KOPT-K1 (cell line): ENCODE data around the gene ITGA1.
"Not testable (repeated sequence)": the region's sequence is repeated elsewhere in the genome, so short reads cannot be mapped to it uniquely, and the experiment has no call there.

Source experiments
- H3K27ac ChIP-seq: fragments of 200-600 bp; sonication (generic); 2 replicates; pipeline ENCODE4 v1.5.1; 2016; ENCODE audit warnings: antibody characterized with exemption, mild to moderate bottlenecking, low read depth, low read length; ENCODE audit not compliant: poor library complexity, severe bottlenecking
- H3K36me3 ChIP-seq: fragments of 200-600 bp; sonication (generic); 2 replicates; pipeline ENCODE4 v1.5.1; 2017; ENCODE audit warnings: antibody characterized with exemption, mild to moderate bottlenecking, low read length, moderate library complexity; ENCODE audit not compliant: insufficient read depth
- H3K9me3 ChIP-seq: fragments of 200-600 bp; sonication (generic); 2 replicates; pipeline ENCODE4 v1.5.1; 2017; ENCODE audit warnings: antibody characterized with exemption, low read length, mild to moderate bottlenecking; ENCODE audit not compliant: insufficient read depth, poor library complexity, severe bottlenecking

The ITGA1 gene

DNA sequence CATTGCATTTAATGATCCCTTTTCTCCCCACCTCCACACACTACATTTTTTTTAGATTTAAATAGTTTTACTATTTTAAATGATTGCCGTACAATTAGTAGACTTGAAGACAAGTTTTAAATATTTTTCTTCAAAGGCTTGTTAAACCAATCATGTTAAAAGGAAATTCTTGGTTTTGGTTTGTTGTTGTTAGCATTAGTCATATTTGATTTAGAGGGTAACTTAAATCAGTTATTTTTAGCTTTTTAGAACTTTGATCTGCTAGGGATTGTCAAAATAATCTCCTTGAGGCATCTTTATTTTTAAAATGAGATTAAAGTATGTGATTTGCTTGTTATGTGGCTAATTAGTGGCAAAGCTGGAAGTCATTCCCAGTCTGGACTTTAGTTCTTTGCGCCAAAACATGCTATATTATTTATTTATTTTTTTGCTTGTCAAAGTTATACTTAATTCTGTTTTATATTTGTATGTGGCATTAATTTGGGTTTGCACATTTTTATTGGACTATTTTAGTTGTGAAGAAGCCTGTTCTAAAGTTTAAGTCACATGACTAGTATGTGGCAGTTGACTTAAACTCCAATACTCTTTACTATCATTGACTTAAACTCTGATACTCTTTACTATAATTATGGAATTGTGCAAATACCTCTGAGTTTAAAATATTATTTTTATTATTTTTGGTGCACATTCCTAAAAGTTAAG, 14.7 kb downstream of the ITGA1 start:
- Histone ChIP-seq H3K36me3 (peaks cover 60% of the 10 kb centered on the region), H3K27ac (peak overlapping the region; percentile 86), H3K9me3 (no peaks in the 10 kb centered on the region)

DNA sequence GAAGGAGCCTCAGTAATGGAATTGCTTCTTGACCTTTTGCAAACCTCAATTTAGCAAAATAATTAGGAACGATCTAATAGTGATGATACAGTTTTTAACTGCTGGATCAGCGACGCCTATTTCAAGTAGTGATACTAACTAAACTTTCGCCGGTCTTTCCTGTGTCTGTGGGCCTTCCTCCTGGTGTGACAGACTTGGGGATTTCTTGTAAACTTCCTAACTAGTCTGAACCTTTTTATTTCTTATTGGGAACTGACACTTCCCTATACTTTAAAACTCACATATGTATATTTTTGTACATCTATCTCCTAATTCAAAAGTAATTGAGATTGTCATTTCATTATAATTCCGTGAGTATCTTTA, 15.2 kb downstream of the ITGA1 start:
- H3K9me3 ChIP-seq = no peaks in the 10 kb centered on the region
- peak overlapping the region; percentile 29 for H3K27ac ChIP-seq
- H3K36me3 ChIP-seq = peaks cover 60% of the 10 kb centered on the region

DNA sequence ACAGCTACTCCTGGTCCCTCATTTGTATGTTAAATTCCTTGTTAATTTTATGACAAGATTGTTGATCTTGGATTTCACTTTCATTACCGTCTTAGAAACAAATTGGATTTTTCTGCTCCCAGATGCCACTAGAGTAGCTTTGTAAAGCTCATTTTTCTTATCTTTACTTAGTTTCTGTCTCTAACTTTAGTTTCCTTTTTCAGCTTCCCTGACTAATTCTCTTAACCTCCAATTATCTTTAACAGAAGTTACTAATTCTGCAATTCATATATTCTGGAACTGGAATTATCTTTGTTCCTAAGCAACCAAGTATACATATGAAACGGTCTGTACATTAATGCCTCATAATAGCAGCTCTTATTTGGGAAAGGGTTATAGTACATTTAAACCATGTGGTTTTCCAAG, 16.7 kb downstream of the ITGA1 start:
- no peak overlapping the region for H3K27ac ChIP-seq
- no peaks in the 10 kb centered on the region for H3K9me3 ChIP-seq
- peaks cover 60% of the 10 kb centered on the region for H3K36me3 ChIP-seq

DNA sequence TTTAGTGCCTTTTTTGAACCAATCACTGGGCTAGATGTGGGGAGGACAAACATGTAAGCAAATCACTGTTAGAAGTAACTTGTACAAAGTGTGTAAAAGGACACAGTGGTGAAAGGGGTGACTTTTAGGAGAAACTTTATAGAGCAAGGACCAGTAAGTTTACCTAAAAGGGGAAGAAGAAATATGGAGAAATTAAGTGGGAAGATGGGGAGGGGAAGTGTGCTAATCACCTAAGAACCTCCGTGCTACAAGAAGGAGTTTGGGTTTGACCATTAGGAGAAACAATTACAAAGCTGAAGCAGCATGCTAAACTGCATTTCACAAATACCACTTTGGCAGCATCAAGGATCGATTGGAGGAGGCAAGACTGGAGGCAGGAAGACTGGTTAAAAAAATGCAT, 17.3 kb downstream of the ITGA1 start:
- no peak overlapping the region for H3K27ac ChIP-seq
- peaks cover 60% of the 10 kb centered on the region for H3K36me3 ChIP-seq
- no peaks in the 10 kb centered on the region for H3K9me3 ChIP-seq

DNA sequence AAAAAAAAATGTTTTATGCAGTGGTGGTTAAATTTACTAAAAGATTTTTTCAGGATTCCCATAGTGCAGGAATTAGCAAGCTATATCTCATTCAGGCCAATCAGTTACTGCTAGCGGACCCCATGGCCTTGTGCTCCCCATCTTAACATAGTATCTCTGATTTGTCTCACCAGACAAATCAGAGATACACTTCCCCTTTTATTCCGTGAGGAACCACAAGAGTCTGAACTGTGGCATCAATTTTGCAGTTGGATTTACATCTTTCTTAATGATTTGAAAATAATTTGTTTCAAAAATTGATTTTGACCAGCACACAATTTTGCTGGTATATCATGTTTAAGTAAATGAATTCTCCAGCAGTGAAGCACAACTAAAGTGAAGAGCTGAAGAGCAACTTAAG, 17.9 kb downstream of the ITGA1 start:
- H3K36me3 ChIP-seq = peaks cover 60% of the 10 kb centered on the region
- no peaks in the 10 kb centered on the region for H3K9me3 ChIP-seq
- H3K27ac ChIP-seq = no peak overlapping the region

DNA sequence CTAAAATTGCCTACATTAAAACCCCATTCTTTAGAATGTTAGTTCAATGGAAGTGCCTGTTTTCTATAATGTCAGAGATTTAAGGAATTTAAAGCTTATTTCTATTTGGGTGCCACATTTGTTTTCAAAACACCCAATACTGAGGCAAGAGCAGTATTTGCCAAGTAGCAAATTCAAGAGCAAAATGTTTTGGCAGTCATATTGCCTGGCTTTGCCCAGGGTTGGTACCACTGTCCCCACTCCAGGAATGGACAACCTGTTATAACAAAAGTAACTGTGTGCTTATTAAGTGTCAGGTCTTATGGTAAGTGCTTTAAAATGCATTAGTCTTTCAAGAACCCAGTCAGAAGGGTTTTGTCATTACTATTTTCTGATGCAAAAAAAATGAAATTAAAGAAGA, 19.3 kb downstream of the ITGA1 start:
- peaks cover 46% of the 10 kb centered on the region for H3K36me3 ChIP-seq
- no peaks in the 10 kb centered on the region for H3K9me3 ChIP-seq
- no peak overlapping the region for H3K27ac ChIP-seq

DNA sequence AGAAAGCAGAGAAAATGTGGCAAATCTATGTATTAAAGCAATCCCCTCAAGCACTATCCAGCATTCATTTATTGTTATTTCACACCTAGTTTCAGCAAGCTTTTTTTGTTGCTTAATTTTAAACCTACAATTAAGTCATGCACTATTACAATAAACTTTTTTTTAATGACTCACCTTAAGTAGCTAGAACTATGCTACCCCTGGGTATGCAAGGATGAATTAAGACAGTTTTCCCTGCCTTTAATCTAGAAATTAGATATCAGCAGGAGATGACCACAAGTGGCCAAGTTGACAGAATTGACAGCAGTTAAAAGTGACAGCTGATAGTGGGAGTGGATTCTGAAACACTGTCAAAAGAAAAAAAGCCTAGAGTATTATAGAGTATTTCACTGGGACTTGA, 20.0 kb downstream of the ITGA1 start:
- Histone ChIP-seq H3K27ac (no peak overlapping the region), H3K9me3 (no peaks in the 10 kb centered on the region), H3K36me3 (peaks cover 39% of the 10 kb centered on the region)

DNA sequence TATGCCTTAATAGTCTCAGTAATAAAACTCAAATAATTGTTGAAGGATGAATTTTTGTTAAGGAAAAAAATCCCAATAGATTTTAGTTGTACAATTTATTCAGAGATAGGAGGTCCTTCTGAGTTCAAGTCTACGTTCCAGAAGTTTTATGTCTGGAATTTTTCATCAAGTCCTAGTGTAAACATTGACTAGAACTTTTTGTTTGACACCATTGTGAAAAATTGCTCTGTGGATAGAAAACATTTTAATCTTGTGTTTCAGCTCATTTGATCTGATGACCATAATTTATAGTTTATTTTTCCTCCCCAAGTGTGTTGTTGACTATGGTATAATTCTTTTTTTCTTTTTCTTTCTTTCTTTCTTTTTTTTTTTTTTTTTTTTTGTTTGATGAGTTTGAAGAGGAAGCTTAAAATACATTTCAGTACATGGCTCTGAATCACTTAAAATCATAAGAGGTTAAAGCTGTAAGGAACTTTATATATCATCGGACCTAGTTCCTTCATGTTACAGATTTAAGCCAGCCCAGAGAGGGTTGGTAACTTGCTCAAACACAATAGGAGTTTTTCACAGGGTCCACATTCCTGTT, 20.7 kb downstream of the ITGA1 start:
- Histone ChIP-seq H3K27ac (no peak overlapping the region), H3K36me3 (peaks cover 33% of the 10 kb centered on the region), H3K9me3 (no peaks in the 10 kb centered on the region)

DNA sequence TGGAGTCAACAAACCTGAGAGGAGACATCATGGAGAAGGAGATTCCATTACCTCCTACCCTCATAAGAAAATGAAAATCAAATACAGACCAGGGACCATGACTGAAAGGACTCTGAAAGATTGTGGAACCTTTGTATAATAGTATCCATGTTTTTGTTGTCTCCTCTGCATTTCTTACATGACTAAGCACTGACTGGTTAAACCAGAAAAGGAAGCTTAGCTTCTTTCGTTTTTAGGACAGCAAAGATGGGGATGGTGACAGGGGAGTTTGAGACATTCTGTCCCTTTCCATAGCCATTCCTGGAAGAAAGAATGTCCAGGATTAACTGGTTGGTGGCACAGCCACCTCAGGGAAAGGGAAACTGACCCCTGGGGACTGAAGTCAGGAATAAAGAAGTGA, 22.2 kb downstream of the ITGA1 start:
- no peaks in the 10 kb centered on the region for H3K9me3 ChIP-seq
- no peak overlapping the region for H3K27ac ChIP-seq
- H3K36me3 ChIP-seq = peaks cover 19% of the 10 kb centered on the region

DNA sequence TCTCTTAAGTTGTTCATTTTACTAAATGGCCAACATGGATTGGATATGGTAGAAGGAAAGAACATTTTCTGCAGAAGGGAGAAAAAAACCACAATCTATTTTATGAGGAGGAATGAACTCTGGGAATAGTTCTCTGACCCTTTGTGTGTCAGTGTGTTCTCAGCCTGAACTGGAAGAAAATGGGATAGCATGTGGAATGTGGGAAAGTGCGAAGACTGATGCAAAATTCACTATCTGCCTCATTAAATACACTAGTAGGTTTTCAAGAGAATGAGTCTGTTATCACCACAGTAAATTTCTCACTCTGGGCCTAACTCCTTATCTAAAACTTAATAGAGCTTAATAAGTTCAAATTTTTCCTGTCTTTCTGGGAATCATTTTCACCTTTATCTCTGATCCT, 22.7 kb downstream of the ITGA1 start:
- H3K27ac ChIP-seq = no peak overlapping the region
- H3K9me3 ChIP-seq = no peaks in the 10 kb centered on the region
- H3K36me3 ChIP-seq = peaks cover 13% of the 10 kb centered on the region

DNA sequence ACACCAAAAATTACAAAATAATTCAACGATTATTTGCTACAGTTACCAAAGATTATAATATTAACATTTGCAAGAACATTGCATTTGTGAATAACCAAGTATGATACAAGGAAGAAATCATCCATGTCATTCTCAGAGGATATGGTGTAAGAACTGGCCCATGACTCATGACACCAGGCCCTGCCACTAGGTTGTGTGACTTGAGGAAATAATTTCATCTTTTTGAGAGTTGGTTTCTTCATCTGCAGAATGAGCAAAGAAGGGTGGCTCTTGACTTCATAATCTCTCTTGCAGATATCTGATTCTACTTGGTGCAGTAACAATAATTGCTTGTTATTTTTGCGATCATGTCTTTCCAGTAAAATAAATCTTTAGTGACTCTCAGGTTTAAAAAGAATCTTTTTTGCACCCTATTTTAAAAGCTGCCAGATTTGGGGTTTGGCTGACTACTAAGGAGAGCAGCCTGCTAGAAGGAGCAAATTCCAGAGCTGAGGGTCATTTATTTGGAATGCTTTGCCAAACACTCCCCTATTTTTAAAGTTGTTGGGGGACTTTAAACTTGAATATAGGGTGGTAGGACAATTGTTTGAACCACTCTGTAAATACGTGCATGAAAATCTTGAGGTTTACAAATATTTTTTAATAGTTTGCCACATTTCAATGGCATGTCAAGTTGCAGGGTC, 23.5 kb downstream of the ITGA1 start:
- H3K27ac ChIP-seq = no peak overlapping the region
- peaks cover 5% of the 10 kb centered on the region for H3K9me3 ChIP-seq
- H3K36me3 ChIP-seq = peaks cover 5% of the 10 kb centered on the region

DNA sequence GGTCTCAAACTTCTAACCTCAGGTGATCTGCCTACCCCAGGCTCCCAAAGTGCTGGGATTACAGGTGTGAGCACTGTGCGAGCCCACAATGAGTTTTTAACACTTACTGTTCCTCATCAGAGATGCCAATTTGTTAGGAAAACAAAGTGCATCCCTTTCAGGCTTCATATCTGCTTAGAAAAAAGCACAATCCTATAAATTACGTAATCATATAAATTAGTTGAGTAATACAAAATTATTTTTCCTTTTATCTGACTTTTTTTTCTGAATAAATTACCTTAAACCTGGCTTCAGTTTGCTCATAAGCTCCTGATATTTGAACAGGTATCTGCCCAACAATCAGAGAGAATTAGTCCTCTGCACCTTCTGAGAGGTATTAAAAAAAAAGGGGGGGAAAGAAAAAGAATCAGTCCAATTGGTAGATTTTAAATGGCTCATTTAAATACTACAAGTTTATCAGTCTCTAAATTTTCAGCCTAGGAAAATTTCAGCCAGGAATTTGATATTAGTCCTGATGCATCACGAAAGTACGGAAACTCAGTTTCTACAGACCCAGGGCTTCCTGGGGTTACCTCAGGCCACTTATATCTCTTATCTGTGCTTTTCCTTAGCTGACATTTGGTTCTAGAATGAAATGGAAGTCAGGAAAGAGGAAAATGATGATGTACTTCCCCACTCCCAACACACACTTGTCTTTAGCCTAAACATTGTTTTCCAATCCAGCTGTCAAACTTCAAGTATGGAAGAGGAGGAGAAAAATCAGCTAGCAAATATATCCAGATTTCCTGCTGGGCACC, 26.8 kb downstream of the ITGA1 start:
- Histone ChIP-seq H3K9me3 (peaks cover 17% of the 10 kb centered on the region), H3K36me3 (no peaks in the 10 kb centered on the region), H3K27ac (no peak overlapping the region)

DNA sequence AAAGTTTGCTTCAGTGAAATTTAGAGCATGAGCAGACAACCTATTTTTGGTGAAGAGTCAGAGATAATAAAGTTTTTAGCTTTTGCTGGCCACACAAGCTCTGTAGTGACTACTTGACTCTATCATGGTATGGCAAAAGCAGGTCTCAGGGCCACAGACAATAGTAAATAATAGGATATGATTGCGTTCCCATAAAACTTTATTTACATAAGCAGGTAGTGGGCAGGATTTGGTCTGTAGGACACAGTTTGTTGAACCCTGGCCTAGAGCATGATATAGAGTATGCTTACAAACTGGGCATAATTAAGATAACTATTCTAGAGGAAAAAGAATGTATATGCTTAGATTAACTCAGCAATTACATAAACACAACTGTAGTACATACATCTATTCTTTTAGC, 30.1 kb downstream of the ITGA1 start:
- Histone ChIP-seq H3K36me3 (no peaks in the 10 kb centered on the region), H3K9me3 (peaks cover 17% of the 10 kb centered on the region), H3K27ac (no peak overlapping the region)

DNA sequence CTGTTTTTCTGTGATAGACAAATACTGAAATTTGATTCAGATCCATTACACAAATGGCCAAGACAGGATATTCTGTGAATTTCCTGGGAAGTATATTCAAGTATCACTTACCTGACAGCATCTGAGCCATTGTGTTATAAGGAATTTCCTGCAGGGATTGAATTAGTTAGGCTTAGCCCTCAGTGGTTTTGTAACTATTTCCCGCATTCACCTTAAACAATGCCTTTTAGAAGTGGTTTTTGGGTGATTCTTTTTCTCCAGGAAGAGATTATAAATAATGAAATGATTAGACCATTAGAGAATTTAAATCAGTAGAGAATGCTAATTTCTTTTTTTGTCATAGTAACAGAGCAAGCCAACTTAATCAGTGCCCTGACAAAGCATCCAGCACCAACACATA, 30.6 kb downstream of the ITGA1 start:
- H3K9me3 ChIP-seq = peaks cover 17% of the 10 kb centered on the region
- H3K27ac ChIP-seq = no peak overlapping the region
- H3K36me3 ChIP-seq = no peaks in the 10 kb centered on the region

DNA sequence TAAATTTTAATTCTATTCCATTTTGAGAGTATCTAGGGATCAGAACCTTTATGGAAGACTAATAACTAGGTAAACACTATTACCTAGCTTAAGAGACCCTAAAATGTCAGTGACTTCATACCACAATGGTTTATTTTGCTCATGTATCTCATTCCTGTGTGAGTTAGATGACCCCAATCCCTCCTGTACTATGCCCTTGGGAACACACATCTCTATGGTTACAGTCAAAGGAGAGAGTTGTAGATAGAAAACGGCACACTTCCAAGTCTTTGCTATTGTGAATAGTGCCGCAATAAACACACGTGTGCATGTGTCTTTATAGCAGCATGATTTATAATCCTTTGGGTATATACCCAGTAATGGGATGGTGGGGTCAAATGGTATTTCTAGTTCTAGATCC, 31.1 kb downstream of the ITGA1 start:
- H3K9me3 ChIP-seq = peaks cover 17% of the 10 kb centered on the region
- not testable (repeated sequence) for H3K27ac ChIP-seq, H3K36me3 ChIP-seq
